Skeletal muscle cell (primary cell): ENCODE data around the gene PPID.
"Not testable (repeated sequence)": the region's sequence is repeated elsewhere in the genome, so short reads cannot be mapped to it uniquely, and the experiment has no call there.

Experiments used
- DNase-seq: peaks from one replicate; pipeline ENCODE4 v3.0.0-alpha.2; 2010; ENCODE audit warnings: low read depth
- H3K4me3 ChIP-seq: 2 replicates; pipeline ENCODE4 v1.5.1; 2011; ENCODE audit warnings: low read depth, mild to moderate bottlenecking, control low read depth, low read length, moderate library complexity

The PPID gene

DNA sequence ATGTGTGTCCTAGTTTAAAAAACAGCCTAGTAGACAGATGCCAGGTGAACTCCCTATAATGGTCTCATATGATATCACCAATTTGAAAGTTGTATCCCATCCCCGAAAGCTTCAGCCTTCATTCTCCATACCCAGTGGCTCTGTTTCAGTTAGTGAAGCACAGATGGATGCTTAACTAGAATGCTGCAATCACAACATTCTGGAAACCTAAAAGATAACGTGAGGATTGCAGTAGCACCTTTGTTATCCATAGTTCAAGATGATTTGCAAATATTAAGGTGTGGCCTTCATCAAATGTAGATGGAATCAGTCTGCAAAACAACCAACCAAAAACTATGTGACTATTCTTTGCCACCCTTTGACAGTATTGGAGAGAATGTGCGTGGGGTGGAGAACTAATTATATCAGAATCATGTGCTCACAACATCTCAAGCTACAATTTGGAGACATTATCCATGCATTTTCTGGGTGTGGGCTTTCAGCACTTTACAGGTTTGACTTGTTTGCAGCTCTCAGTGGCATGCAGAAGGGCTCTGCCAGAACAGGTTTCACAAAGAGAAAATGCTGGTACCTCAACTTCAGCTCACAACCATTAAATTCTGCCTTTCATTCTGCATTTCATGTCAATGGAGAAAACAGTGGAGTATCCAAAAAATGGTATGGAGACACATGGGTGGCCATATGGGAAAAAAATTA lies 18.3 kb upstream of the PPID start:
- DNase-seq = no peak
- H3K4me3 ChIP-seq = no peak overlapping the region

DNA sequence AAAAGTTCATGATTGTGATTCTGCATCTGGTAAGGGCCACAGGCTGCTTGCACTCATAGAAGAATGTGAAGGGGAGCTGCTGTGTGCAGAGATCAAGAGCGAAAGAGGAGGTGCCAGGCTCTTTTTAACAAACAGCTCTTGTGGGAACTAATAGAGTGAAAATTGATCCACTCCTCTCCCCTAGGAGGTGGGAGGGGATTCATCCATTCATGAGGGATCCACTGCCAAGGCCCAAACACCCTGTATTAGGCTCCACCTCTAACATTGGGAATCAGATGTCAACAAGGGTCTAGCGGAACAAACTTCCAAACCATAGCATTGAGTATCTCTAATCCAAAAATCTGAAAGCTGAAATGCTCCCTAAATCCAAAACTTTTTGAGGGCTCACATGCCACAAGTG lies 16.4 kb upstream of the PPID start:
- H3K4me3 ChIP-seq = no peak overlapping the region
- DNase-seq = no peak

DNA sequence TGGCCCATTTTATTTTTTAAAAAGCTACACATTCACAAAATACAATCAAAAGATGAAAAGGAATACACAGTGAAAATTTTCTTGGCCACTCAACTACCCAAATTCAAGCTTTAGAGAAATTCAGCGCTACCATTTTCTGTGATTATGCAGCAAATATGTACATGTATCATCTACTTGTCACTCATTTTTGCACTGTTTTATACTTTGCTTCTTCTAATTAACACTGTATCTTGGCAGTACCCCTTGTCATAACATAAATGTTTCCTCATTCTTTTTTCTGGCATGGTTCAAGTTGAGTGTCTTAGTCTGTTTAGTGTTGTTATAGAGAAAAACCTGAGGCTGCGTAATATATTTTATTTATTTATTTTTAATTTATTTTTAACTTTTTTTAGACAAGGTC lies 15.7 kb upstream of the PPID start:
- no peak for DNase-seq
- H3K4me3 ChIP-seq = no peak overlapping the region

DNA sequence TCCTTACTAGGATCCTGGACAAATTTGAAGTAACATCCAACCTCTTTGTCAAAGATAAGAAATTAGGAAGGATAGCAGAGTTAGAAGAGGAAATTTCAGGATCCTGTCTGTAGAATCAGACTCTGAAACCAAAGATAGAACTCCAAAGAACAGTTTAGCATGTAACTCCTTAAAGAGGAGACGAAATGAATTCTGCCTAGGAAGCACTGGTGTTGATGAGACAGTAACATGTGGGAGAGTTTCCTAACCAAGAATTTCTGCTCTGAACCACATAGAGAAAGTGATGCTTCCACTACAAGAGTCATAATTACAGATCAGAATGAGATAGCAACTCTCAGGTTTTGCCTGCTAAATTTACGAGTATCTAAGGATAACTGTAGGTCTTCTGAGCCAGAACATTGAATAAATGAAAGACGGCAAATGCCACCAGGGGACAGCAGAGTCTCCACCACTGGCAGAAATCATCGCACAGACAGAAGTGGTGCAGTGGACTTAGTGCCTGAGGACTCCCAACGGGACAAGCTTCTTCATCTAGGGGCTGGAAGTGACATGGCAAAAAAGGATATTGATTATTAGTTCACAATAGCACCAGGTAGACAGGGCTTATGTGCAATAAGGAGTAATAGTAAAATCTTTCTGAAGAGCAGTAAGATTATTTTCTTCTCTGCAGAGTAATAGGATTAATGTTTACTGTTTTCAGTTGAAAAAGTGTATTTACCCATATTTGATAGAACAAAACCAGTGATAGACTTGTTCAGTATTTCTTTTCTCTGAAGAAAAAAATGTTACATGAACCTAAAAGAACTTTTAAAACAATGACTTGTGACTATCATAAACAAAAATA lies 6.7 kb upstream of the PPID start:
- no peak overlapping the region for H3K4me3 ChIP-seq
- DNase-seq = peak; percentile 24

DNA sequence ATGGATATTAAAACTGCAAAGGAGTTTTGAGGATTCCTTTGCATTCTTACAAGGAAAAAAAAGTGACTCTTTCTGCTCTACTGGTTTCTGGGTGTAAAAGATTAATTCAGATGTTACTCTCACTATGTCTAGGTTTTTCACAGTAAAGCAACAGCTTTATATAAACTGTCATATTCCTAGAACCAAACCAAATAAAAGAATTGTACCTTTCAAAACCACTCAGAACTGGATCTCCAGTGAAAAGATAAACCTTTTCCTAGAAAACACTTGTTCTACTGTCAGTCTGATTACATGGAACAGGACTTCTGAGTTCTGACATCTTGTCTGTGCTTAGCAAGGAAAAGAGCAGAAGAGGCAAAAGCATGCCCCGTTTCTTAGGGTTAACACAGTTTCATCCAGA lies 5.0 kb upstream of the PPID start:
- no peak overlapping the region for H3K4me3 ChIP-seq
- no peak for DNase-seq

DNA sequence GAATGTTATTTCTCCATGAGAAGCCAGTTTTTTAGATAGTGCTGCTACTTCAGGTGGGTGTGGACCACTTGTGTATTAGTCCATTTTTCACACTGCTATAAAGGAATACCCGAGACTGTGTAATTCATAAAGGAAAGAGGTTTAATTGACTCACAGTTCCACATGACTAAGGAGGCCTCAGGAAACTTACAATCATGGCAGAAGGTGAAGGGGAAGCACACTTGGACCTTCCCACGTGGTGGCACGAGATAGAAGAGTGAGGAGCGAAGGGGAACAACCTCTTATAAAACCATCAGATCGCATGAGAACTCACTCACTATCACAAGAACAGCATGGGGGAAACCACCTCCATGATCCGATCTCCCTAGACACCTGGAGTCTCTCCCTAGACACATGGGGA lies 3.4 kb upstream of the PPID start:
- no peak overlapping the region for H3K4me3 ChIP-seq
- no peak for DNase-seq

DNA sequence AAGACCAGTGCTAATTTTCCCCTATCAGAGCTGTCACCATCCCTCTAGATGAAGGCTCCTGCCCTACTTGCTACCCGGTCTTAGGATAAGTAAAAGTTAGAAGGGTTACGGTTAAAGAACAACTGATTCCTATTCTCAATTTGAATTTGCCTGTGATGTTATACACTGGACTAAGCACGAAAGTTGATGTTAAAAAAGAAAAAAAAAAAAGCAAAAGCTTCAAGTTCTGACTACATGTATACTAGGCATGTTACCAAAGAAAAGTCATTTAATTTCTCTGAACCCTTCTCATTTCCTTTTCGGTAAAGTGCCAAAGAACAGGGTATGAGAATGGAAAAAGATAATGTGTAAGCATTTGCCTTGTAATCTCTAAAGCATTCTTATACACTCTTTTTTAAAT lies 1.4 kb upstream of the PPID start:
- H3K4me3 ChIP-seq = no peak overlapping the region
- DNase-seq = no peak

DNA sequence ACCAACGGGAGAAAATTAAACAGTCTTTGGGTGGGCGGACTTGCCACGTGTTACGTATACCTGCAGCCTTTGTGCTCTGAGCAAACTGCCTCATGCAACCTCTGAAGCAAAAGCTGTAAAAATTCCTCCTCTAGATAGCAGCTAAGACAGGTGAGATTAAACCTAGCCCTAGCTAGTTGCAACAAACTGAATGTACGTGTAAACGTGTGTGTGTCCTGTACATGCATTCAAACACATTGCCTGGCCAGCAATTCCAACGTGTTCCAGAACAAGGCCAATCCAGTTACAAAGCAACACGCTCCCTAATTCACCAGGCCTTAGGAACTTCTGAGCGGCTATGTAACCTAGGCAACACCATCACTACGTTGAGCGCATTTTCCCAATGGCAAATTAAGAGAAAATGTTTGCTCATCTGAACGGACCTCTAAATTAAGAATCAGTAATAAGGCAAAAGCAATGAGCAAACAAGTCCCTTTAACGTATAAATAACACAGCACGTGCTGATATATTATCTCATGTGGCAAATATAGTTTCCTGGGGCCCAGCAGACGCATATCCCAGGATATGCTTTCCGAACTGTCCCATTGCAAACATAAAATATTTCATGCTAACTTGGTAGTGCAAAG lies 792 bp downstream of the PPID start:
- H3K4me3 ChIP-seq = peak overlapping the region; percentile 90
- no peak for DNase-seq

DNA sequence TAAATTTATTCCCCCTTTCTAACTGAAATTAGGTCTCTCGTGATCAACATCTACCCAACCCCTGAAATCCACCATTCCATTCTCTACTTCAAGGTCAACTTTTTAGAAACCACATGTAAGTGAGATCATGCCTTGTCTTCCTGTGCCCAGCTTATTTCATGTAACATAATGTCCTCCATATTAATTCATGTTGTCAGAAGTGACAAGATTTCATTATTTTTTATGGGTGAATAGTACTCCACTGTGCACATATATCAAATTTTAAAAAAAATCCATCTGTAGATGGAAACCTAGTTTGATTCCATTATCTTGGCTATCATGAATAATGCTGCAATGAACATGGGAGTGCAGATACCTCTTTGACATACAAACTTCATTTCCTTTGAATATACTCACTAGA lies 1.5 kb downstream of the PPID start:
- no peak overlapping the region for H3K4me3 ChIP-seq

DNA sequence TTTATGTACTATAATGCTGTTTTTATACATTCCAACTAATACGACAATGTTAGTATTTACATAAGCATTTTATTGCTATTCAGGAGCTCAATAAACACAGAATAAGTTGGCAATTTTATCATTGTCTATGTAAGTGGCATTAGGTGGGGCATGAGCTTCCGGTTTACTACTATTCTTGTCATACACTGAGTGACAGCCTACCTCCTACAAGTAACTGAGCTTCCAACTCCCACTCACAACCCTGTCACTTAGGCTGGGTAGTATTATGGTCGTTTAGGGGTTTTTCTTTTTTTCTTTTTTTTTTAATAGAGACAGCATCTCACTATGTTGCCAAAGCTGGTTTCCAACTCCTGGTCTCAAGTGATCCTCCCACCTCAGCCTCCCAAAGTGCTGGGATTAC lies 7.4 kb downstream of the PPID start:
- no peak overlapping the region for H3K4me3 ChIP-seq
- no peak for DNase-seq

More for the DNA sequence above, 1.5 kb downstream of the PPID start:
- DNase-seq = no peak

DNA sequence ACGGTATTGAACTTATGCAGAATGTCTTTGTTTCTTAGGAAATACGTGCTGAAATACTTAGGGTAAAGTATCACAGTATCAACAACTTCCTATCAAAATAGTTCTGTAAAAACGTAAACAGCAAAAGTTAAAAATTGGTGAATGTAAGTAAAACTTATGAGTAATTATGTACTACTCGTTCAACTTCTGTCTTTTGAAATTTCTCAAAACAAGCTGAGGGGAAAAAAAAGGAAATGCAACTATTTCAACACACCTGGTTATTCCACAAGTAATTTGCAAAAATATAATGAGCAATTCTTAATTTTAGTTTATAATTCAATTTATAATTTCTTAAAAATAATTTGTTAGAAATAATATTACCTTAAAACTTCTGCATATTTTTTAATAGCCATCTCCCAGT lies 8.3 kb downstream of the PPID start:
- H3K4me3 ChIP-seq = no peak overlapping the region
- no peak for DNase-seq

DNA sequence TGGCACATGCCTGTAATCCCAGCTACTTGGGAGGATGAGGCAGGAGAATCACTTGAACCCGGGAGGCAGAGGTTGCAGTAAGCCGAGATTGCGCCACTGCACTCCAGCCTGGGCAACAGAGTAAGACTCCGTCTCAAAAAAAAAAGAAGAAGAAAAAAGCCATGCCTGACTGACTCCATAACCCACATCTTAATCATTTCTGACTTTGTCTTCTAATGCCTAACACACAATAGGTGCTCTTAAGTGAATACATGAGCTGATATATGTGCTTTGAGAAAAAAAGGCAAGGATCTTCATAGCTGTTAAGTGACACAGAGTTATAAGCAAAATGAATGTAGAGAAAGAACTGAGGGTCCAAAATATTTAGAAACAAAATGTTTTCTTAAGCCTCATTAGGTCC lies 10.6 kb downstream of the PPID start:
- not testable (repeated sequence) for DNase-seq, H3K4me3 ChIP-seq

DNA sequence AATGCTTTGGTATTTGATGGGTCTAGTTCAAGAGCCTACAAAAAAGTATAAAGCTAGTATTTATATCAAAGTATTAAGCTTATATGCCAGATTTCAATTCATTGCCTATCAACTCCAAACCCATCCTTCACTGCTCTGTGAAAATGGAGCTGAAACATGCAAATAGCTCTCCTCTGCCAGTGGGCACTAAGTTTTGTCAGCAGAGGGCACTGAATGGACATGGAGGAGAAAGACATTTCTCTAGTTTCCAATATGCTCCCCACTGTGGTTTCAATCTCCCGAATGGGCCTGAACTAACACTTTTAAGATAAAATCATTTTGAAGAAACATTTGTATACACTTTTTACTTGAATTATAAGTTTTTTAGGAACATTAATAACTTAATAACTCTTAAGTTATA lies 12.4 kb downstream of the PPID start:
- no peak overlapping the region for H3K4me3 ChIP-seq
- no peak for DNase-seq

DNA sequence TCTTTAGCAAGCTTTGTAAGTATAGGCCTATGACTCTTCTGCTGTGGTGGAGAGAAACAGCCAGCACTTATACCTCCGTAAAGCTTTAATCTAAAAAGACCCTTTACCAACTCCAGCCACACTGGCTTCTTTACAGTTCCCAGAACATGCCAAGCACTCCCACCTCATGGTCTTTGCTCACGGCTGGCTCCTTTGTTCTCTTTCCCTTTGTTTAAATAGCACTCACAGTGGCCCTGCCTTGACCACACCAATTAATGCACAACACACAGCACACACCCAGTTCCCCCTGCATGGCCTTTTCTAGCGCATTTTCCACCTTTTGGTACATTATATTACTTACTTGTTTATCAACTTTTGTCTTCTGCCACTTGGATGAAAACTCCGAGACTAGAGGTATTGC lies 18.9 kb downstream of the PPID start:
- DNase-seq = no peak
- no peak overlapping the region for H3K4me3 ChIP-seq

DNA sequence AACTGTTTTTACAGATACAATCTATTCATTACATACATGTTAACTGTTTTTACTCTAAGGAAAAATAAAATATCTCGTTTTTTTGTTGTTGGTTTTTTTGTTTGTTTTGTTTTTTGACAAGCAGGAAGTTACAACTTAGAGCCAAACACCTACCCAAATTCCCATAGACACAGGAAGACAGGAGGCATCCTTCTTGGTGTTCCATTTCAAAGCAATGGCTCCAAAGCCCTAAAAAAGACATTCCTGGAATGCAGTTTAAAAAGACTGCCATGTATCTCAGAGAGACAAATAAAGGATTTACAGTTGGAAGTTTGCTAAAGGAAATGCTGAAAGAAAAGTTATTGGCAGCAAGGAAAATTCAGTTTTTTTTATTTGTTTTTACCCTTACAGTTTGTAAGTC lies 34.4 kb downstream of the PPID start:
- no peak overlapping the region for H3K4me3 ChIP-seq
- DNase-seq = no peak

DNA sequence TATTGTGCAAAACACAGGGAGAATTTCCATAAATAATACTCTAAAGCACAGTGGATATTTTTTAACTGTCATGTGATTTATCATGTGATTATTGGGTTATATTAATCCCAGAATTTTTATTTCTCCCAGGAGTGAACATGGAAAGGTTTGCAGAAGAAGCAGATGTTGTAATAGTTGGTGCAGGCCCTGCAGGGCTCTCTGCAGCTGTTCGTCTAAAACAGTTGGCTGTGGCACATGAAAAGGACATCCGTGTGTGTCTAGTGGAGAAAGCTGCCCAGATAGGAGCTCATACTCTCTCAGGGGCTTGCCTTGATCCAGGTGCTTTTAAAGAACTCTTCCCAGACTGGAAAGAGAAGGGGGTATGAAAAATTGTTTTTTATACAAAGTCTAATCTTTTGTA lies 41.1 kb downstream of the PPID start:
- no peak overlapping the region for H3K4me3 ChIP-seq
- no peak for DNase-seq

DNA sequence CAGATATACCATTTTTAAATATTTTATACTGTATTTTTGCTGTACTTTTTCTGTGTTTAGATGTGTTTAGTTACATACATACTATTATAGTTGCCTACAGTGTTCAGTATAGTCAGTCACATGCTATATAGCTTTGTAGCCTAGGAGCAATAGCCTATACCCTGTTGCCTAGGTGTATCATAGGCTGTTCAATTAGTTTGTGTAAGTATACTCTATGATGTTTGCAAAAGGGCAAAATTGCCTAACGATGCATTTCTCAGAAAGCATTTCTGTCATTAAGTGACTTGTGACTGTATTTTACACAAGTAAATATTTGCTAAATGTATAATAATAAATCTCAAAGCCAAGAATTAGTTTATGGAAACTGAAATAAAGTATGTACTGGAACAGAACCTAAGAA lies 41.6 kb downstream of the PPID start:
- no peak for DNase-seq
- H3K4me3 ChIP-seq = no peak overlapping the region

DNA sequence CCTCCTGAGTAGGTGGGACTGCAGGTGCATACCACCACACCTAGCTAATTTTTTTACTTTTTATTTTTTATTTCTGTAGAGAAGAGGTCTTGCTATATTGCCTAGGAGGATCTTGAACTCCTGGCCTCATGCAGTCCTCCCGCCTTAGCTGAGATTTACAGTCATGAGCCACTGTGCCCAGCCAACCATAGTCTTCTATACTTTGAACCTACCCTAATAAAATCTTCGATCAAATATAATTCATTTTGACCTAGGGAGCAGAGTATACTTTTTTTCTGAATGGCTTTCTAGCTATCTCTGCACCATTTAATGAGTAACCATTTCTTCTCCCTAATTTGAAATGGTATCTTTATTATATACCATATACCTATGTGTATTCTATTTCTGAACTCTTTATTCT lies 44.4 kb downstream of the PPID start:
- no peak for DNase-seq

DNA sequence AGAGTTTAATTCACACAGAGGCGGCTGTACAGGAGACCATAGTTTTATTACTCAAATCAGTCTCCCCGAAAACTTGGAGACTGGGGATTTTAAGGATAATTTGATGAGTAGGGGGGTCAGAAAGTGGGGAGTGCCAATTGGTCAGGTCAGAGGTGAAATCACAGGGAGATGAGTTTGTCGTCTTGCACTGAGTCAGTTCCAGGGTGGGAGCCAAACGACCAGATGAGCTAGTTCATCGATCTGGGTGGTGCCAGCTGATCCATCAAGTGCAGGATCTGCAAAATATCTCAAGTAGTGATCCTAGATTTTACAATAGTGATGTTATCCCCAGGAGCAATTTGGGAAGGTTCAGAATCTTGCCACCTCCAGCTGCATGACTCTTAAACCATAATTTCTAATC lies 47.1 kb downstream of the PPID start:
- no peak for DNase-seq
- no peak overlapping the region for H3K4me3 ChIP-seq

More for the DNA sequence above, 44.4 kb downstream of the PPID start:
- H3K4me3 ChIP-seq = no peak overlapping the region

DNA sequence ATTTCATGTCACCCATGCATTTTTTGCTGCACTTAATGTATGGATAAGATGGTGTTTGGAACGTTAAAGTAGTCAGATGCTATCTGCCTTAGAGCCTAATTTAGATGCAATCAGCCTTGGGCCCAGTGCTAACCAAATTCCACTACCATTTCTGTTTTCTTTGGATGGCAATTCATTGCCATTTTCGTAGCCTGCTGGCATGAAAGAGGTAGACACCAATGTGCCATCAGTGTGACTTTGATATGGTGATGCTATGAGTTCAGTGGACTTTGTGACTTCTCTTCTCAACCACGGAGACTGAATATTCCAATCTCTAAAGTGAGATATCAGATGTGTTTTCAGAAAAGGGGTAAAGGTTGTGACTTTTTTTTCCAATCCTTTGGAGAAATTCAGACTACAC lies 49.6 kb downstream of the PPID start:
- H3K4me3 ChIP-seq = no peak overlapping the region
- DNase-seq = no peak
